IMR-90 (cell line): ENCODE results near the gene RPS3. TPM values are rescaled to one million over a fixed set of nuclear protein-coding genes. Genes with fewer than 3 reads are reported as not detected.

ENCODE experiments used
- ATAC-seq: fragments of 200-7000 bp; cut with Tn5 transposase; 2 replicates; pipeline ENCODE4 v1.9.1; 2020; ENCODE audit warnings: low read depth, mild to moderate bottlenecking, moderate library complexity
- BruUV-seq: library from RNA; stranded (reverse); fragments of 400-500 nt; replicated peaks from 2 replicates; lab custom pipeline; 2021; lab: Mats Ljungman, UMichigan
- CTCF ChIA-PET: fragments of 300-600 bp; formaldehyde crosslinking; extraction: SDS; loops from one replicate; lab custom pipeline; 2021; ENCODE audit warnings: antibody characterized with exemption; lab: Yijun Ruan, JAX
- POLR2A ChIA-PET: fragments of 300-600 bp; sonication (Branson Sonifier 250); formaldehyde crosslinking; loops from one replicate; lab custom pipeline; 2022; ENCODE audit warnings: antibody characterized with exemption; ENCODE audit not compliant: unreplicated experiment; lab: Charles Lee
- DNase-seq: peaks from one replicate; pipeline ENCODE4 v3.0.0; 2013
- H2AFZ ChIP-seq: replicated peaks from 2 replicates; pipeline ENCODE3; 2013; ENCODE audit warnings: low read length, mild to moderate bottlenecking; ENCODE audit not compliant: poor library complexity
- H2AK5ac ChIP-seq: 2 replicates; pipeline ENCODE4 v1.6.1; 2013; ENCODE audit warnings: low read depth, low read length, inconsistent platforms
- H2AK9ac ChIP-seq: replicated peaks from 2 replicates; pipeline ENCODE3; 2013; ENCODE audit warnings: mild to moderate bottlenecking, low read depth, low read length, moderate library complexity; ENCODE audit not compliant: poor library complexity
- H2BK120ac ChIP-seq: 2 replicates; pipeline ENCODE4 v1.6.1; 2013; ENCODE audit warnings: low read depth, low read length, inconsistent platforms
- H2BK15ac ChIP-seq: 3 replicates; pipeline ENCODE4 v1.6.1; 2013; ENCODE audit warnings: low read depth, low read length, inconsistent platforms
- H2BK20ac ChIP-seq: 2 replicates; pipeline ENCODE4 v1.6.1; 2013; ENCODE audit warnings: low read depth, mild to moderate bottlenecking, inconsistent platforms, low read length, moderate library complexity
- H2BK5ac ChIP-seq: 2 replicates; pipeline ENCODE4 v1.6.1; 2013; ENCODE audit warnings: mild to moderate bottlenecking, low read depth, low read length, inconsistent platforms; ENCODE audit not compliant: poor library complexity, severe bottlenecking
- H3K14ac ChIP-seq: replicated peaks from 2 replicates; pipeline ENCODE4 v1.6.1; 2013; ENCODE audit warnings: low read depth, low read length, inconsistent platforms
- H3K18ac ChIP-seq: 2 replicates; pipeline ENCODE4 v1.6.1; 2013; ENCODE audit warnings: low read depth, low read length, control low read depth
- H3K23ac ChIP-seq: 2 replicates; pipeline ENCODE4 v1.6.1; 2013; ENCODE audit warnings: low read depth, low read length, inconsistent platforms
- H3K27ac ChIP-seq: 2 replicates; pipeline ENCODE4 v1.5.1; 2013; ENCODE audit warnings: mild to moderate bottlenecking, control low read depth, low read length; ENCODE audit not compliant: insufficient read depth
- H3K27me3 ChIP-seq: 2 replicates; pipeline ENCODE4 v1.6.1; 2013; ENCODE audit warnings: low read length; ENCODE audit not compliant: control insufficient read depth, insufficient read depth
- H3K36me3 ChIP-seq: 2 replicates; pipeline ENCODE4 v1.6.1; 2013; ENCODE audit warnings: low read length, mixed read lengths; ENCODE audit not compliant: control insufficient read depth, insufficient read depth
- H3K4ac ChIP-seq: 2 replicates; pipeline ENCODE4 v1.6.1; 2013; ENCODE audit warnings: low read depth, low read length, inconsistent platforms
- H3K4me1 ChIP-seq: 2 replicates; pipeline ENCODE4 v1.6.1; 2013; ENCODE audit warnings: low read length, mixed read lengths; ENCODE audit not compliant: control insufficient read depth, insufficient read depth
- H3K4me2 ChIP-seq: 2 replicates; pipeline ENCODE4 v1.6.1; 2013; ENCODE audit warnings: low read depth, mild to moderate bottlenecking, control low read depth, low read length, moderate library complexity
- H3K4me3 ChIP-seq: 2 replicates; pipeline ENCODE4 v1.5.1; 2013; ENCODE audit warnings: low read depth, mild to moderate bottlenecking, control low read depth, low read length, moderate library complexity; ENCODE audit not compliant: insufficient read depth
- H3K56ac ChIP-seq: 2 replicates; pipeline ENCODE4 v1.6.1; 2013; ENCODE audit warnings: low read length, inconsistent platforms; ENCODE audit not compliant: insufficient read depth; ENCODE audit errors: extremely low read depth
- H3K79me1 ChIP-seq, 2 experiments: 2 replicates each; pipeline ENCODE4 v1.6.1; 2013; ENCODE audit warnings: low read length in 2 of 2, inconsistent platforms in 1 of 2, low read depth in 1 of 2
- H3K9ac ChIP-seq: 2 replicates; pipeline ENCODE4 v1.6.1; 2013; ENCODE audit warnings: low read depth, low read length, control low read depth
- H3K9me1 ChIP-seq: 2 replicates; pipeline ENCODE4 v1.6.1; 2013; ENCODE audit warnings: low read length, inconsistent platforms; ENCODE audit not compliant: insufficient read depth
- H3K9me3 ChIP-seq: 2 replicates; pipeline ENCODE4 v1.6.1; 2013; ENCODE audit warnings: low read length; ENCODE audit not compliant: control insufficient read depth, insufficient read depth
- H4K20me1 ChIP-seq: 2 replicates; pipeline ENCODE4 v1.6.1; 2013; ENCODE audit warnings: low read length, inconsistent platforms; ENCODE audit not compliant: insufficient read depth
- H4K5ac ChIP-seq: 2 replicates; pipeline ENCODE4 v1.6.1; 2013; ENCODE audit warnings: mild to moderate bottlenecking, low read depth, low read length, control low read depth
- H4K8ac ChIP-seq, 2 experiments: 2 replicates each; pipeline ENCODE4 v1.6.1; 2013; ENCODE audit warnings: low read depth in 2 of 2, low read length in 2 of 2, control low read depth in 1 of 2, inconsistent platforms in 1 of 2
- H4K91ac ChIP-seq: 2 replicates; pipeline ENCODE4 v1.6.1; 2013; ENCODE audit warnings: low read depth, low read length, inconsistent platforms; ENCODE audit not compliant: insufficient read depth
- BHLHE40 ChIP-seq: fragments of 150-350 bp; IDR thresholded peaks from 2 replicates; pipeline ENCODE4 v1.6.1; 2016; ENCODE audit warnings: mild to moderate bottlenecking, low read depth, low read length
- CEBPB ChIP-seq: IDR thresholded peaks from 2 replicates; pipeline ENCODE4 v1.6.1; 2012; ENCODE audit warnings: low read depth, low read length, improper control_type of control experiment
- CHD1 ChIP-seq: IDR thresholded peaks from 2 replicates; pipeline ENCODE4 v1.6.1; 2012; ENCODE audit warnings: low read depth, low read length, improper control_type of control experiment
- ELK1 ChIP-seq: fragments of 150-350 bp; IDR thresholded peaks from 2 replicates; pipeline ENCODE4 v1.6.1; 2016; ENCODE audit warnings: low read depth, mild to moderate bottlenecking, low read length, moderate library complexity, borderline replicate concordance
- FOS ChIP-seq: fragments of 150-350 bp; IDR thresholded peaks from 2 replicates; pipeline ENCODE4 v1.6.1; 2016; ENCODE audit warnings: low read depth, low read length
- MAFK ChIP-seq: IDR thresholded peaks from 2 replicates; pipeline ENCODE4 v1.6.1; 2012; ENCODE audit warnings: low read depth, low read length, improper control_type of control experiment
- MAZ ChIP-seq: IDR thresholded peaks from 2 replicates; pipeline ENCODE4 v1.6.1; 2012; ENCODE audit warnings: low read depth, mild to moderate bottlenecking, low read length, improper control_type of control experiment, moderate library complexity, borderline replicate concordance
- MXI1 ChIP-seq: IDR thresholded peaks from 2 replicates; pipeline ENCODE4 v1.6.1; 2012; ENCODE audit warnings: low read depth, mild to moderate bottlenecking, low read length, moderate library complexity, borderline replicate concordance
- NFE2L2 ChIP-seq: fragments of 150-350 bp; IDR thresholded peaks from 2 replicates; pipeline ENCODE4 v1.6.1; 2016; ENCODE audit warnings: low read depth, mild to moderate bottlenecking, low read length
- POLR2A ChIP-seq: IDR thresholded peaks from 2 replicates; pipeline ENCODE4 v1.6.1; 2012; ENCODE audit warnings: mild to moderate bottlenecking, low read depth, low read length
- RAD21 ChIP-seq: IDR thresholded peaks from 2 replicates; pipeline ENCODE4 v1.6.1; 2012; ENCODE audit warnings: low read length, improper control_type of control experiment
- RCOR1 ChIP-seq: IDR thresholded peaks from 2 replicates; pipeline ENCODE4 v1.6.1; 2012; ENCODE audit warnings: mild to moderate bottlenecking, low read length, improper control_type of control experiment; ENCODE audit not compliant: insufficient replicate concordance
- RFX5 ChIP-seq: IDR thresholded peaks from 2 replicates; pipeline ENCODE4 v1.8.0; 2012; ENCODE audit warnings: low read depth, mild to moderate bottlenecking, low read length, moderate library complexity
- SMC3 ChIP-seq: fragments of 150-350 bp; IDR thresholded peaks from 2 replicates; pipeline ENCODE4 v1.6.1; 2016; ENCODE audit warnings: low read depth, mild to moderate bottlenecking, antibody characterized with exemption, low read length, moderate library complexity
- USF2 ChIP-seq: fragments of 150-350 bp; IDR thresholded peaks from 2 replicates; pipeline ENCODE4 v1.6.1; 2017; ENCODE audit warnings: mild to moderate bottlenecking, antibody characterized with exemption, low read length, low read depth
- WGBS, 2 experiments: methylation state at CpG; one replicate each; pipeline versions ENCODE4 v1.1.5 to v1.1.7; 2013; ENCODE audit warnings: missing lambda C conversion rate in 2 of 2; ENCODE audit not compliant: insufficient read length in 1 of 2; ENCODE audit errors: extremely low coverage in 2 of 2; 5-methylcytosine and 5-hydroxymethylcytosine counted together
- dilution Hi-C: fragments of 300-500 bp; cut with HindIII; formaldehyde crosslinking; loops from one replicate; pipeline ENCODE4 v1.14.3; 2018; ENCODE audit warnings: low sequenced_read_pairs; ENCODE audit not compliant: unreplicated experiment
- in situ Hi-C: fragments of 300-500 bp; cut with MboI; formaldehyde crosslinking; loops from 3 replicates; pipeline ENCODE4 v1.14.3; 2019; ENCODE audit warnings: low sequenced_read_pairs, inconsistent platforms, mixed read lengths
- intact Hi-C: fragments of 100-400 bp; cut with micrococcal nuclease; formaldehyde crosslinking; loops from 2 replicates; pipeline ENCODE4 v1.10.0; 2022
- polyA plus RNA-seq, 3 experiments: library from polyadenylated mRNA; depleted of rRNA; stranded (reverse); fragments of >200 nt; gene quantifications; 2 replicates each; pipeline ENCODE4 v1.2.3, GENCODE V29; 2012; ENCODE audit warnings: low replicate concordance in 1 of 3
- total RNA-seq: library from RNA; depleted of rRNA; stranded (reverse); fragments of >200 nt; gene quantifications from 2 replicates; pipeline ENCODE4 v1.2.3, GENCODE V29; 2012
- TF ChIP-seq, protein P1 (sequence below): conservative IDR thresholded peaks from 2 replicates; pipeline ENCODE4 v1.5.1; 2012; ENCODE audit warnings: mild to moderate bottlenecking, low read depth, low read length, improper control_type of control experiment

The RPS3 gene
- total and polyA plus RNA-seq, 2 of the 4 experiments (the other 2 are of a cell fraction), result 2,360 to 2,477 TPM

GRCh38 chr11:75424396-75424795 is 25.1 kb downstream of the RPS3 start:
- dilution Hi-C loops, result no loop called here
- no peak overlapping the region for H2BK20ac ChIP-seq
- in situ Hi-C loops, result no loop called here
- H4K20me1 ChIP-seq, result no peaks in the 10 kb centered on the region
- H2AK5ac ChIP-seq, result no peak overlapping the region
- H2BK15ac ChIP-seq, result no peak overlapping the region
- H3K14ac ChIP-seq, result no peak overlapping the region
- ChIA-PET CTCF (no interaction called here), POLR2A (no interaction called here)
- no peak overlapping the region for H3K18ac ChIP-seq
- peaks cover 10 to 20% of the 10 kb centered on the region in 2 experiments for H3K79me1 ChIP-seq
- H3K27ac ChIP-seq, result no peak overlapping the region
- BruUV-seq, result no TSS peak
- no peak overlapping the region for H3K56ac ChIP-seq
- no peak overlapping the region for H4K8ac ChIP-seq
- no peak overlapping the region for H3K4me2 ChIP-seq
- peaks cover 2% of the 10 kb centered on the region for H3K9me3 ChIP-seq
- TF ChIP-seq BHLHE40 (no peak), RFX5 (no peak), RCOR1 (no peak), CEBPB (no peak), CHD1 (no peak), MAFK (no peak), SMC3 (no peak), POLR2A (no peak), MAZ (no peak), FOS (no peak), MXI1 (no peak), RAD21 (no peak), ELK1 (no peak), USF2 (no peak), NFE2L2 (no peak)
- TF ChIP-seq, protein P1, sequence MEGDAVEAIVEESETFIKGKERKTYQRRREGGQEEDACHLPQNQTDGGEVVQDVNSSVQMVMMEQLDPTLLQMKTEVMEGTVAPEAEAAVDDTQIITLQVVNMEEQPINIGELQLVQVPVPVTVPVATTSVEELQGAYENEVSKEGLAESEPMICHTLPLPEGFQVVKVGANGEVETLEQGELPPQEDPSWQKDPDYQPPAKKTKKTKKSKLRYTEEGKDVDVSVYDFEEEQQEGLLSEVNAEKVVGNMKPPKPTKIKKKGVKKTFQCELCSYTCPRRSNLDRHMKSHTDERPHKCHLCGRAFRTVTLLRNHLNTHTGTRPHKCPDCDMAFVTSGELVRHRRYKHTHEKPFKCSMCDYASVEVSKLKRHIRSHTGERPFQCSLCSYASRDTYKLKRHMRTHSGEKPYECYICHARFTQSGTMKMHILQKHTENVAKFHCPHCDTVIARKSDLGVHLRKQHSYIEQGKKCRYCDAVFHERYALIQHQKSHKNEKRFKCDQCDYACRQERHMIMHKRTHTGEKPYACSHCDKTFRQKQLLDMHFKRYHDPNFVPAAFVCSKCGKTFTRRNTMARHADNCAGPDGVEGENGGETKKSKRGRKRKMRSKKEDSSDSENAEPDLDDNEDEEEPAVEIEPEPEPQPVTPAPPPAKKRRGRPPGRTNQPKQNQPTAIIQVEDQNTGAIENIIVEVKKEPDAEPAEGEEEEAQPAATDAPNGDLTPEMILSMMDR, result no peak
- no peak overlapping the region for H2BK5ac ChIP-seq
- H3K9me1 ChIP-seq, result peaks cover 21% of the 10 kb centered on the region
- H3K4me3 ChIP-seq, result no peak overlapping the region
- H2AFZ ChIP-seq, result no peak overlapping the region
- H3K4me1 ChIP-seq, result peaks cover 18% of the 10 kb centered on the region
- no peak for DNase-seq
- H3K36me3 ChIP-seq, result peaks cover 17% of the 10 kb centered on the region
- H3K23ac ChIP-seq, result no peak overlapping the region
- H3K27me3 ChIP-seq, result no peaks in the 10 kb centered on the region
- H2BK120ac ChIP-seq, result no peak overlapping the region
- H4K91ac ChIP-seq, result no peak overlapping the region
- no CpG with 5 or more reads among the region's 1 CpG for WGBS, 2 experiments
- no peak overlapping the region for H2AK9ac ChIP-seq
- H3K9ac ChIP-seq, result no peak overlapping the region
- H3K4ac ChIP-seq, result no peak overlapping the region
- no peak for ATAC-seq
- H4K5ac ChIP-seq, result no peak overlapping the region
- intact Hi-C loops, result no loop called here
